Stimulated activated CD4-positive, alpha-beta T cell treated with anti-CD3 and anti-CD28 coated beads, Interleukin-1b, Interleukin-23, amount 100 ng/mL, for 4 hours (primary cell): ENCODE results near the gene AP1M1.
A peak's percentile ranks its signal among the peaks of the same experiment; 100 is the strongest.

Experiments used
- DNase-seq, 2 donors: peaks; one replicate each; pipeline ENCODE4 v3.0.0-alpha.2; 2020; ENCODE audit warnings: low read depth in 2 of 2

AP1M1 gene

DNA sequence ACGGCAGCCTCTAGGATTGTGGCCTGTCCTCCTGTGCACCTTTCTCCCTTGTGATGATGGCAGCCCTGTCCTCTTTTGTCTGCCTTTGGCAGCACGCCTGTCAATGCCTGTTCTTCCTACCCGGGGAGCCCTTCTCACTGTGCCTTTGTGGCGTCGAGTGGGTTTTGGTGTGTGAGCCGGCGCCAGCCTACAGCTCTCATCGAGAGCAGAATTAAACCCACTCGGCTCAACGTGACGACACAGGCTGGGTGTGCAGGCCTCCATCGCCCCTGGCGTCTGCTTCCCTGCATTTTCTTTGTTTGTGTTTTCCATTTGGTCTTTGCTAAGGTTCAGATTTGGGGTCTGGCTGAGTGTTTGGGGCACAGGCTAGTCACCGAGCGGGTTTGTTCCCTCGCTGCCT is 34.4 kb downstream of the AP1M1 start:
- no peak for DNase-seq

DNA sequence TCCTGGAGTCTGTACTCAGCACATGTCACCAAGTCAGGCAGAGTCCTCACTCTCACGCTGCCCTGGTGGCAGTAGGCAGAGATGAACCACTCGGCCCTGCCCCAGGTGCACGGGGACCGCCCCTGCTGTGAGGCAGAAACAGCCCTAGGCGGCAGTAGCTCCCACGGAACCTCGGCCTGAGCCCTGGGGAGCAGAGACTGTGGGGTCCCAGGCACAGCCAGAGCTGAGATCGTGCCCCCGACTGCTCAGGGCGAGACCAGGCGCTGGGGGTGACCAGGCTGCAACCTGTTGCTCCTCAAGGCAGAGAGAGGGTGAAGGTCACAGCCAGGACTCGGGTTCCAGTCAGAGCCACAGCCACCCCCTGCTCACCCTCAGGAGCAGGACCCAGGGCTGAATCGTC is 34.9 kb downstream of the AP1M1 start:
- DNase-seq, result no peak

DNA sequence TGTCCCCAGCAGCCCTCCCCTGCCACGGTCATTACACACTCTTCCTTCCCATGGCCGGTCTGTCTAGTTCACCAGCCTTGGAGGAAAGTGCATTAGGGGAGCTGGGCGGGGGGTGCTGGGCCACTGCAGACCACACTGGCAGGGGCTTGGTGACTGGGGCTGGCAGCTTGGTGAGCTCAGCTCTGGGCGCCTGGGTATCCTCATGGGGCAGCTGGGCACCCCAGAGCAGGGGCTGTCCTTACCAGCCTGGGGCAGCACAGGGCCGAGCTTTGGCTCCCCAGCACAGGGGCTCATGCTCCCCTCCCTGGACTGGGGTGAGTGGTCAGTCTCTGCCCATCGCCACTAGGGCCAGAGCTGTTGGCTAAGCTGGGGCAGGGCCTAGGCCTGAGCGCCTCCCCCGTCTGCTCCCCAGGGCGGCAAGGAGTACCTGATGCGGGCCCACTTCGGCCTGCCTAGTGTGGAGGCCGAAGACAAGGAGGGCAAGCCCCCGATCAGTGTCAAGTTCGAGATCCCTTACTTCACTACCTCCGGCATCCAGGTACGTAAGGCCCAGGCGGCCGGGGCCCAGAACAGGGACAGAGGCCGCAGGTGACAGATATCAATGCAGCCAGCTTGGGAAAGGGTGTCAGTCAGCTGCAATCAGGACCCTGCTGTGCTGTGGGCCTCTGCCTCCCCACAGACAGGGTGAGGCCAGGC is 35.5 kb downstream of the AP1M1 start:
- DNase-seq, result no peak

DNA sequence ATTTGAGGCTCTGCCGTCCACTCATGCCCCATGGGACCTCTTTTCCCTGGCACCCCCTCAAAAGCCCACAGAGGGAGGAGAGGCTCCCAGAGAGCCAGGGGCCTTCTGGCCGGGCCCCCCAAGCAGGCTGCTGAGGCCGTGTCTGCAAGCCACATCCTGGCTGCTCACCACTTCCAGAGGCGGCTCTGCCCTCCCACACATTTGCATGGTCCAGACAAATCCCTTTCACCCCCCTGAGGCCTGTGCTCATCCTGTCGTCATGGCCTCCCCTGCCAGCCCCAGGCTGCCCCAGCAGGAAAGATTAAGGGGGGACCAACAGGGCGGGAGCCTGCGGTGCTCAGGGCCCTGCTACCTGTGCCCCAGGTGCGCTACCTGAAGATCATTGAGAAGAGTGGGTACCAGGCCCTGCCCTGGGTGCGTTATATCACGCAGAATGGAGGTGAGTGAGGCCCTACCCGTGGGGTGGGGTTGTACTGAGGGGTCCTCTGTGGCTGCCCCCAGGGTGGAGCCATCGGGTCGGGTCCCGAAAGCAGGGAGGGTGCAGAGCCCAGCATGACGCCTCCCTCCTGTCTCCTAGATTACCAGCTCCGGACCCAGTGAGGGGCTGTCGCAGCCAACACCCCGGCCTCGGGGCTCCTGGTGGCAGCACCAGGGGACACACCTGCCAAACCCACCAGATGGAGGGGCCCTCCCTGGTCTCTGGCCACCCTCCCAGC is 36.3 kb downstream of the AP1M1 start:
- DNase-seq, result no peak

DNA sequence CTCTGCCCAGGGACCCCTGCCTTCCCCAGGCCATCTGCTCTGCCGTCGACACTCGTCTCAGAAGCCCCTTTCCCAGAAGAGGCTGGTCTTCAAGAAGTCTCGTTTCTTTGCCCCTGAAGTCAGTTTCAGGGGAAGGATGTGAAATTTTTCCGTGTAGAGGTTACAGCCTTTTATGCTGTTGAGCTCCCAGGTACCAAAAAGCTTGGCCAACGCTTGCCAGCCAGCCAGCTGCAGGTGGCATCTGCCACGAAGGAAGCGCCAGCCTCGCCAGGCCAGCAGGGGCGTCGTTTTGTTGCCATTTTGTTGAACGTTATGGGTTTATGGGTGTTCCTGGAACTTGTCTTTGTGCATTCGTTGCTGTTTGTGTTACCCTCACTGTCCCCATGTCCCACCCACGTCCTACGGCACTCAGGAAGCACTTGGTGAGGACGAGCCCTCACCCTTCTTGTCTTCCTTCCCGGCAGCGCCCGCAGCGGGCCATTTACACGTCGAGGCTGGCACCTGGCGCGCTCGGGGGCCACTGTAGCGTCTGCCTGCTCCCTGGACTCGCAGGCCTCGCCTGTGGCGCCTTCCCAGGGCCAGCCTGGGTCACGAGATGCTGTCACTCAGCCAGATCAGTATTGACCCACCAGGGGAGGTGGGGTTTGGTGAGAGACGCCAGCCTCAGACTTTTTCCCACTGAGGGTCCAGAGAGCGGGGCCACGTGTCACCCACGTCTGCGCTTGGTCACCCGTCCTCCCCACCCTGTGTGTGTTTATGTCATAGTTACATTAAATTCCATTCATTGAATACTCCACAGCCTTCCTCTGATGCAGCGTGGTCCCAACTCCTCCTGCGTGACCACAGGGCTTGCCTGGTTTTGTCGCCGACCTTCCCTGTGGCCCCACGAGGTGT is 37.1 kb downstream of the AP1M1 start:
- no peak for DNase-seq

DNA sequence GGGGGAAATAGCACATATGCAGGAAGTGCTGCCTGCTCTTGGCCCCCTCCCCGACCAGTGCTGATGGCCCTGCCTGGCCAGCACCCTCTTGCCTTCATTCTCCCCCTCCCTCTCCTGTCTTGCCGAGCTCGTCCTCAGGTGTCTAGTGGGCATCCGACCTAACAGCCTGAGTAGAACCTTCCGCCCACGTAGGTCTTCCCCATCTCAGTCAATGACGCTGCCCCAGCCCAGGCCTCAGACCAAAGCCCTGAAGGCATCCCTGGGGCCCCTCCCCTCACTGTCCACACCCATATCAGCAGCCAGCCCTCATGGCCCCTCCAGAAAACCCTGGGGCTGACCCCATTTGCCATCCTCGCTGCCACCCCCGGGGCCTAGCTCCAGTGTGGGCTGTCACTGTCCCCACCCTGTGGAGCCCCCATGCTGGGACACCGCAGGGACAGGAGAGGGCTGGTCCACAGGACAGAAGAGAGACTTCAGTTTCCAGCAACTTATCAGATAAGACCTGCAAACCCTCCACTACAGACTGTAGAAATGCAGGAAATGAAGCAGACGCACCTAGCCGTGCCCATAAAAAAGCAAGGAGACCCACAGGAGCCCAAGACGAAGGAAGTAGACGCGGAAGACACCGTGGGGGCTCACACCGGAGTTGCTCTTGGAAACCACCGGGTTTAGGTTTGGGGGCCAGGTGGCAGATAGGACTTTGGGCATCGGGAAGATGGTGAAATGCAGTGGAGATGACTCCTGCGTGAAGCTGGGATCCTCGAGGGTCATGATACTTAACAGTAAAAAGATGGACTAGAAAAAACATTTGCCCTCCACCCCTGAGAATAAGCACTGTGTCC is 38.3 kb downstream of the AP1M1 start:
- DNase-seq, result no peak

DNA sequence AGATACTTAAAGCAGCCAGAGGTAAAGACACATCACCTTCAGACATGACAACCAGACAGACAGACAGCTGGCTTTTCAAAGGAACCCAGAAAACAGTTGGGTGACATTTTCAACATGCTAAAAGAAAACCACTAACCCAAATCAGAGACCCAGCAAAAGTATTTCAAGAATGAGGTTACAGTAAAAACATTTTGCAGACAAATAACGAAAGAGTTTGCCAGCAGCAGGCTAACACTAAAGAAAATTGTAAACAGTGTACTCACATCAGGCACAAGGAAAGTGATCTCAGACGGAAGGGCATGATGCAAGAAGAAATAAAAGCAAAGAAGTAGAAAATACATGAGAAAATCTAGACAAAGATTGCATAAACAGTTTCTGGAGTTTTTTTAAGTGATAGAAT is 46.4 kb downstream of the AP1M1 start:
- DNase-seq, result no peak

DNA sequence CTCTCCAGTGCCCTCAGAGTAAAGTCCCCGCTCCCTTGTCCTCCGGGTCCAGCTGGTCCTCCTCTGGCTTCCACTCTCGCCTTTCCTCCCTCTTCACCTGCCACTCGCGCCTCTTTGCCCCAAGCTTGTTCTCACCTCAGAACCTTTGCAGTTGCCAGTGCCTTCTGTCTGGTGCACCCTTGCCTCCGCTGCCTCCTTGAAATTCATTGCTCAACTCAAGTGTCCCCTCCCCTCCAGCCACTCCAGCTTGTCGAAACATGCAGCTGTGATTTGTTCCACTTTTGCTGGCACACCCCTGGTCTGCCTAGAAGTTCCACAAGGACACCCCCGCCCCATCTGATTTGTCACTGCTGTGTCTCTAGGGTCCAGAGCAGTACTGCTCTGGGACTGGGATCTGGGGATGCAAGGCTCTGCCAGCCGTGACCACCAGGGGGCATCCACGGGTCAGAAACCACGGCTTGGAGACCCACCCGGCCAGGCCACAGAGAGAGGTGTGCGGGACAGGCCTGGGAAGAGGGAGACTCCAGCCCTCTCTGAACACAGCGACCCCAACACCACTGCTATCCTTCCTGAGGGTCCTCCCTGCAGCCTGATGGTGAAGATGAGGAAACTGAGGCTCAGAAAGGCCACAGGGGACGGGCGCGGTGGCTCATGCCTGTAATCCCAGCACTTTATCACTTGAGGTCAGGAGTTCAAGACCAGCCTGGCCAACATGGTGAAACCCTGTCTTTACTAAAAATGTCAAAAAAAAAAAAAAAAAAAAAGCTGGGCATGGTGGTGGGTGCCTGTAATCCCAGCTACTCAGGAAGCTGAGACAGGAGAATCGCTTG is 49.9 kb downstream of the AP1M1 start:
- DNase-seq, result peak; percentile 84 to 88

DNA sequence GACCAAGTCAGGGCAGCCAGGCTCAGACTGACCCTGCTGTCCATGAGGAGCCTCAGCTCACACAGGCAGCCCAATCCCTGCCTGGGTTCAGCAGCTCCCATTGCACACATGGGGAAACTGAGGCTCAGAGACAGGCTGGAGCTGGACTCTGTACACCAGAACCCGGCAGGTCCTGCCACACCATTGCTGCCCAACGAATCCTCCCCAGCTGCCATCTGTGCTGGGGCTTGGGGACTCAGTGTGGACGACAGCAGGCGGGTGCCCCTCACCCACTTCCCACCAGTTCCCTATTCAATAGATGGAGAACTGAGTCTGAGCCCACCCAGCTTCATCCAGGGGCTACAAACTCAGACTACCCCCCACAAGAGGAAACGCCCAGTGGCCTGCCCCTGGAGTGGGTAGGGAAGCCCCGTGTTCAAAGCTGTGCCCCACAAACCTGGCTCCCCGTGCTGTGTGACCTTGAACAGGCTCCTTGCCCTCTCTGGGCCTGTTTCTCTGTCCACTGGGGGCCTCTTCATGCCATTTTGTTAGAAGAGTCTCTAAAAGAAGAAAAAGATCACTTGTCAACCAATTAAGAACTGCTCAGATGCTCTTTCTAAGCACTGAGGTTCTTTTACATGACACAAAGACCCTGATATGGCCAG is 50.8 kb downstream of the AP1M1 start:
- DNase-seq, result no peak

DNA sequence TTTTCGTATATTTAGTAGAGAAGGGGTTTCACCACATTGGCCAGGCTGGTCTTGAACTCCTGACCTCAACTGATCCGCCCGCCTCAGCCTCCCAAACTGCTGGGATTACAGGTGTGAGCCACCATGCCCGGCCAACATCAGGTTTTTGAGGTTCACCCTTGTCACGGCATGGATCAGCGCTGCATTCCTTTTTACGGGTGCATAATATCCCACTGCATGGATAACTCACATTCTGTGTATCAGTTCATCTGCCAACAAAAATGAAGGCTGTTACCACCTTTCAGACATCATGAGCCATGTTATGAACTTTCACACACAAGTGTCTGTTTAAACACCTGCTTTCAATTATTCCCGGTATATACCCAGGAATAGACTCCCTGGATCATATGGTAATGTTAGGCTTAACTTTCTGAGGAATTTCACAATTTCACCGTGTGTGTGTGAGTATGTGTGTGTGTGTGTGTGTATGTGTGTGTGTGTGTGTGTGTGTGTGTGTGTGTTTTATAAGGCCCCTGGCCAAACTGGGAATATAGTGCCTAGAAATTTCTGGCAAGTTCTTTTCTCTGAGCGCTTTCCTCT is 52.2 kb downstream of the AP1M1 start:
- DNase-seq, result no peak

DNA sequence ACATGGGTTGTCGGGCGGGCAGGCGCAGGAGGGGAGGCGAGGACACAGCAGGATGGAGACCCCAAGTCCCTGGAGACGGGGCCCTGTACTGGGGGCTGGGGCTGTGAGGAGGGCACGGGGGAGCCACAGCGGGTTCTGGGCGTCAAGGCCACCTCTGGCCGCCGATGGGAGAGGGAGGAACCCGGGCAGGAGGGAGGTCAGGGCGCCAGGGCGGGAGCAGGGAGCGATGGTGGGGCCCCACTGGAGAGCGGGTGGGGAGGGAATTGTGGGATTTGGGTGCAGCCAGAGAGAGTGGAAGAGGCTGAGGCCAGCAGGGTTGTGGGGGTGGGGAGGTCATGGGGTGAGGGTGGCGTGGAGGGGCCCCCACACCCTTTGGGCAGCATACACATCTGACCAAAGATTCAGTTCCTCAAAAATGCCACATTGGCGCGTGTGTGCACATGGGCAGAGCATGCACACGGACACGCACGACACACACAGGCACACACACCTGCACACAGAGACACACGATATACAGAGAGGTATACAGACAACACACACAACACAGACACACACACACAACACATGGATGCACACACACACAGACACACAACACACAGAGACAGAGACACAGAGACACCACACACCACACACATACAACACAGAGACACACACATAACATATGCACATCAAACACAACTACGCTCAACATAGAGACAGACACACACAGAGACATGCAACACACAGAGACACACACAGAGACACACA is 54.9 kb downstream of the AP1M1 start:
- DNase-seq, result no peak

DNA sequence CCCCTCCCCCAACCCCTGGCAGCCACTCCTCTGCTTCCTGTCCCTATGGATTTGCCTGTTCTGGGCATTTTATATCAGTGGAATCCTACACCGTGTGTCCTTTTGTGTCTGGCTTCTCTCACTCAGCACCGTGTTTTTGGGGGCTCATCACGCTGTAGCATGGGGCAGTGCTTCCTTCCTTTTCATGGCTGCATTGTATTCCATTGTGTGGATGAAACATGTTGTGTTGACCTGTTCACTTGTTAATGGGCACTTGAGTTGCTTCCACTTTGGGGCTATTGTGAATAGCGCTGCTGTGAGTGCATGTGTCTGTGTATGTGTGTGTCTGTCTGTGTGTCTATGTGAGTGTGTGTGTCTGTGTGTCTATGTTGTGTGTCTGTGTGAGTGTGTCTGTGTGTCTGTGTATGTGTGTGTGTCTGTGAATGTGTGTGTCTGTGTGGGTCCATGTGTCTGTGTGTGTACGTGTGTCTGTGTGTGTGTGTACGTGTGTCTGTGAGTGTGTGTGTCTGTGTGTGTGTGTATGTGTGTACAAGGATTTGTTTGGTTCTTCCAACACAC is 57.2 kb downstream of the AP1M1 start:
- DNase-seq, result no peak

DNA sequence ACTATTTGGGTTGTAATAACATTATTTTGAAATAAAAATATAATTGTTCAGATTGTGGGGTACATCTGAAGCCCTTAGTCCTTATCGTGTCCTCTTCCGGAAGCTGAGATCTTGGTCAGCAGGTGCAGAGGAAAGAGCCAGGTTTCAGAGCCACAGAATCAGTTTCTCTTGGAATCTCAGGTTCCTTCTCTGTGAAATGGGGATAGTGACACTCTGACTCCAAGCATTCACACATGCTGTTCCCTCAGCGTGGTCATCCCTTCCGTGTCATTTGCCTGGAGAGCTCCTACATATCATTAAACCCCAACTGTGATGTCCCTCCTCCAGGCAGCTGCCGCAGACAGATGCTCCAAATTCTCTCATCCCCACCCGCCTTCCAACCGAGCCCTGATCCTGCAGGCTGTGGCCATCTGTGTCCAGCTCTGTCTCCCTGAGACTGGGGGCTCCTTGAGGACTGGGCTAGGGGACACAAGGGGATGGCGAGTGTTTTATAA is 59.8 kb downstream of the AP1M1 start:
- no peak for DNase-seq

DNA sequence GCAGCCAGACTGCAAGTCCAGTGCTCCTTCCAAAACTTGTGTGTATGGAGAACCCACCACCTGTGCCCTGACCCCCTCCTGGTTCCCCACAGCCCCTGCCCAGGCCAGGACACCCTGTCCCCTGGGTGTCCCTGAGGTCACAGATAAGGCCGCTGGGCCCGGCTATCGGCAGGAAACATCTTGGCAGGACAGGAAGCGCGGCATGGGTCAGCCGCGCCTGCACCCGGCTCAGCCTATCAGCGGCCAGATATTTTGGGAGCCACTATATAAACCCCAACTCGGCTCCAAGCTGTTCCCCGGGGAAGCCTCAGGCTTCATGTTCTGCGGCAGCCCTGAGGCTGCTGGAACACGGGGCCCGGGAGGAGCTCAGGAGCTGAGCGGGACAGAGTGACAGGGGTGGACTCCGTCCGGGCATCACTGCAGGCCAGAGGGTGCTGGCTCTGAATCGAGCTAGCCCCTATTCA is 60.8 kb downstream of the AP1M1 start:
- no peak for DNase-seq

DNA sequence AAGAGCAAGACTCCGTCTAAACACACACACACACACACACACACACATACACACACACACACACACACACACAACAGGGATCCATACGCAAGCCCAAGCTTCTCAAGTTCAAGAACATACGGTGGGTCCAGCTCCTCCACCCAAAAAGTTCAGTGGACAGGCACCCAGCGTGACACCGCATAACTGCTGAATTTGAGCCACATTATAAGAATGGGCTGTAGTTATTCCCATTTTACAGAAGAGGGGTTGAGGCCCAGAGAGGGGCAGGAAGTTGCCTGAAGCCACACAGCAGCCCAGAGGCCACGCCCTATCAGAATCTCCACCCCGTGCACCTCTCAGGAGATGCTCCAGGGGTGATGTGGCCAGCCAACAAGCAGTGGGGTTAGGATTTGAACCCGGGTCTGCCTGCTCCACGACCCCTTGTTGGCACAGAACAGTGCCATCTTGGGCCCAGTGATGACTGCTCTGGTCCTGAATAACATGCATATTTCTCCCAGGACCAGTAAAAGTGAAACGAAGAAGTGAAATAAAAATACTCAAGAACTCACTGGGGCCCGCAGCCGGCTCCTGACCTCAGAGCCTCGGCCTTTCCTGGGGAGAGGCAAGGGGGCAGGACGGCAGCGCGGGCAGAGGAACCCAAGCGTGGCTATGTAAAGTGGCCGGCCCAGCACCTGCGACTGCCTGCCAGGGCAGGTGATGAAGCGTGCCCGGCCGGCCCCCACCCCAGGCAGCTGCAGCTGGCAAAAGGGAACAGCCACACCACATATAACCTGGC is 61.9 kb downstream of the AP1M1 start:
- DNase-seq, result no peak

DNA sequence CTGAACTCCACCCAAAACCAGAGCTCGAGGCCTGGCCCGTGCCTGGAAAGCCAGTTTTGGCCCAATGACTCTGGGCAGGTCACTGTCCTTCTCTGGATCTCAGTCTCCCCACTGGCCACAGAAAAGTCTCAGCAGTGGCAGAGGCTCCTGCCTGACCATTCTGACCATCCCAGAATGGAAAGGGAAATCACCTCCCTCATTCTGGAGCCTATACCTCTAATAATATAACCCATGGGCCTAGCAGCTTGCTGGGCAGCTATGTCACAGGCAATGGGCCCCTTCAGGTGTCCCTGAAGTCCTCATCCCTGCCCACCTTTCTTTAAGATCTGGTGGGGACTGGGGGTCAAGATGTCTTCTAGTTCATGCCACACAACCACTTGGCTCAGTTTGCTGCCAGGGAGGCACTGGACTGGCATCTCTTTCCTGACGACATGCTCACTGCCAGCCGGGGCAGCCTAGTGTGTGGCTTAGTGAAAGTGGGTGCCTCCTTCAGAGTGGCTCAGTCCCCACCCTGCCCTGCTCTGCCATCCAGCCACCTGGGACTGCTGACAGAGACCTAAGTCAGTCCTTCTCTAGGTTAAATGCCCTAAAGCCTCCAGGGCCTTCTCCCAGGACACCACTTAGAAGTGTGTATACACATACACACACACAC is 62.6 kb downstream of the AP1M1 start:
- DNase-seq, result no peak

DNA sequence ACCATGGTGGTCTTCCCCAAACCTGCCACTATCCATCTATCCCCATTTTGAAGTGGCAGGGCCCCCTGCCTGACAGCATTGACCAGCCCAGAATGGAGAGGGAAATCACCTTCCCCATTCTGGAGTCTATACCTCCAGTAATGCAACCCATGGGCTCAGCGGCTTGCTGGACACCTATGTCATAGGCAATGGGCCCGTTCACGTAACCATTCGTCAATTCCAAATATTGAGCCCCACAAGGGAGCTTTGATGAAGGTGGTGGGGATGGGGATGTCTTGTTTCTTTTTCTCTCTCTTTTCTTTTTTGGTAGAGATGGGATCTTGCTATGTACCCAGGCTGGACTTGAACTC is 63.1 kb downstream of the AP1M1 start:
- DNase-seq, result no peak
